ENCODE data around the gene PEX5L.

The PEX5L gene

DNA sequence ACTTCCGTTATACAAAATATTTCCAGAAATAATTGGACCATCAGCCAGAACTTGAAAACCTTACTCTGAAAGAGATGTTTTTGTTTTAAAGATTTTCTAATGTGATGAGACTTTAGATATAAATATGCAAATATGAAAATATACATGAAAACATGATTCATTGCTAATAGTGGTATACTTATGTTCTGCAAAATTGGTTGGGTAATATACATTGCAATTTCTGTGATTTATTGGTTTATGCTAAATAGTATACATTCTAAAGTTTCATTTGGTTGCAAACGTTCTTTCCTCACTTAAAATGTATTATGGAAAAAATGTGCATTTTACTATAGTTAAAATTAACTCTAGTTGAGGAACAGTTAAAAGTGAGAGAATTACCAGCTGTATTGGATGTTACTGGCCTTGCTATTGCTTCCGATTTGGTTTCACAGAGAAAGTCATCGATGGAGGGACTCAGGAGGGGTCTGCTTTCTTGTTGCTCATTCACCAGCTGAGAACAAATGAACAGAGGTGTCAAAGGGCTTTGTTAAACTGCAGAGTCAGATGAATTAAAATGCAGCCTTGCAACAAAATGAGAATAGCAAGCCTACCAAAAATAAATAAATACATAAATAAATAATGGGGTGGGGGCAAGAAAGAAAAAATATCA is 149.3 kb downstream of the PEX5L start:
- DNase-seq: no peak

GRCh38 chr3:179885950-179886349 is 150.8 kb downstream of the PEX5L start:
- DNase-seq: no peak

DNA sequence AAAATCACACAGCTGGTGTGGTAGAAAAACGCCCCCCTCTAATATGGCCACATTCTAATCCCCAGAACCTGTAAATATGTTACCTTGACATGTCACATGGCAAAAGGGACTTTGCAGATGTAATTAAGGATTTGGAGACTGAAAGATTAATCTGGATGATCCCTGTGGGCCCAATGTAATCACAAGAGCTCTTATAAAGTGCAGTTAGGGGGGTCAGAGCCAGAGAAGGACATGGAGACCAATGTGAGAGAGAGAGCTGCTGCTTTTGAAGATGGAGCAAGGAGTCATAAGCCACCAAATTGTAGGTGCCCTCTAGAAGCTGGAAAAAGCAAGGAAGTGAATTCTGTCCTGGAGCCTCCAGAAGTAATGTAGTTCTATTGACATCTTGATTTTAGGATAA is 152.6 kb downstream of the PEX5L start:
- no peak for DNase-seq

- no peak for DNase-seq
Observed at GRCh38 chr3:179882292-179882691, 154.4 kb downstream of the PEX5L start.

GRCh38 chr3:179881791-179882190 is 154.9 kb downstream of the PEX5L start:
- DNase-seq: no peak

DNA sequence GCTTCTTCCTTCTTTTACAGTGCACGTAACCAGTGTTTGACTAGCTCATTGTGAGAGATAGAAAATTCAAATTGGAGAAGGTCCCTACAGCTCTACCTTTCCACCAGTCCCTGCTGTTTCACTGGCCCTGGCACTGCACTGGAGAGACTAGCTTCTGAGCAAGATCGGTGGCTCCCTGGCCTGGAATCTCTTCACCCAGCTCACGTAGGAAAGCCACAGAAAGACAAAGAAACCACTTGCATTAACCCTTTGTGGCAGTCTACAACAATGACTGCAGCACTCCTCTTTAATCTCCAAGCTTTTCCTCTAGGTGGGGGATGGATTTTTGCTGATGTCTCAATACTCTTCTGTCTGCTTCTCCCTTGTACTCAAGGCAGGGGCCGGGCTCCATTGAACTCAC is 155.9 kb downstream of the PEX5L start:
- DNase-seq: no peak

DNA sequence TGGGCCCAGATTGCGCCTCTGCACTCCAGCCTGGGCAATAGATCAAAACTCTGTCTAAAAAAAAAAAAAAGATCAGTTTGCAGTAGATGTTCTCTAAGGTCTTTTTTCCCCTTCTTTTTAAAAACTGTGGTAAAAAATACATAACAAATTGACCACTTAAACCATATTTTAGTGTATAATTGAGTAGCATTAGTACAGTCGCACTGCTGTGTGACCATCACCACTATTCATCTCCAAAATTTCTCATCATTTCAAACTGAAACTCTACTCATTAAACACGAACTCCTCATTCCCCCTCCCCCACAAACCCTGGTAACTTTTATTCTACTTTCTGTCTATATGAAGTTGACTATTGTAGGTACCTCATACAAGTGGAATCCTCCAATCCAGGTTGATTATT is 160.3 kb downstream of the PEX5L start:
- DNase-seq: no peak

GRCh38 chr3:179872842-179873241 is 163.9 kb downstream of the PEX5L start:
- DNase-seq: no peak

DNA sequence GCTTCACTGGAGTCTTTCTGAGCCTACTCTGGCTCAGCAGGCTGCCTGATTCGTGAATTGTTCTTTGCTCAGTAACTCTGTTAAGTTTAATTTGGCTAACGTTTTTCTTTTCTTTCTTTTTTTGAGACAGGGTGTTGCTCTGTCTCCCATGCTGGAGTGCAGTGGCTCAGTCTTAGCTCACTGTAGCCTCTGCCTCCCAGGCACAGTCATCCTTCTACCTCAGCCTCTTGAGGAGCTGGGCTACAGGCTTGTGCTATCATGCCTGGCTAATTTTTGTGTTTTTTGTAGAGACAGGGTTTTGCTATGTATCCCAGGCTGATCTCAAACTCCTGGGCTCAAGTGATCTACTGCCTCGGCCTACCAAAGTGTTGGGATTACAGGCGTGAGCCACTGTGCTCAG is 165.0 kb downstream of the PEX5L start:
- DNase-seq: no peak

- no peak for DNase-seq
Observed at GRCh38 chr3:179868715-179869114, 168.0 kb downstream of the PEX5L start.

GRCh38 chr3:179867961-179868360 is 168.8 kb downstream of the PEX5L start:
- DNase-seq: no peak

DNA sequence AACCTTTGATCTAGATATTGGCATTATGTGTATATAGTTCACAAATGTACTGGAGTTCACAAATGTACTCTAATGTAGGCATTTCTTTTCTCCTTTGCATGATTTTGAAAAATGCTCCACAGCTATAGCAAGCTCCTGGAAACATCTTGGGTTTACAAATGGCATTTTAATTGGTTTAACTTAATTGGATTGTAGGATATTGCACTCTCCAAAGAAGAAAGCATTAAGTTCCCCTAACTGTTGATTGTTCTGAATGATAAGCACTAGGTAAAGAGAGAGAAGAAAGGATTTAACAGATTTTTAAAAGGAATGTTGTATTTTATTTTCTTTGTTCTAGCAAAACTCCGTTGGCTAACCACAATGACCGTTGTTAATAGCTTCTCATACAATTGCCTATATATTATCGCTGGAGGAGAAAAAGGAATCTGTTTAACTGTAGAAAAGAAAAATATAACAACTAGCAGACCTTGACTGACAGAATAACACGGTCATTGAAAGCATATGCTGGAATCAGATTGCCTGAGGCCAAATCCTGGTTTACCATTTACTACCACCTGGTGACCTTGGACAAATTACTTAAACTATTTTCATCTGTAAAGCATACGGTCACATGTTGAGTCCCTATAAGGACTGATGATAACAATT is 170.8 kb downstream of the PEX5L start:
- DNase-seq: no peak

- DNase-seq: no peak
Observed at GRCh38 chr3:179861953-179862352, 174.8 kb downstream of the PEX5L start.

- no peak for DNase-seq
Observed at GRCh38 chr3:179861292-179861691, 175.4 kb downstream of the PEX5L start.

GRCh38 chr3:179860275-179861107 is 176.2 kb downstream of the PEX5L start:
- no peak for DNase-seq

GRCh38 chr3:179853176-179853575 is 183.6 kb downstream of the PEX5L start:
- DNase-seq: no peak

- no peak for DNase-seq
Observed at GRCh38 chr3:179852142-179852905, 184.4 kb downstream of the PEX5L start.

DNA sequence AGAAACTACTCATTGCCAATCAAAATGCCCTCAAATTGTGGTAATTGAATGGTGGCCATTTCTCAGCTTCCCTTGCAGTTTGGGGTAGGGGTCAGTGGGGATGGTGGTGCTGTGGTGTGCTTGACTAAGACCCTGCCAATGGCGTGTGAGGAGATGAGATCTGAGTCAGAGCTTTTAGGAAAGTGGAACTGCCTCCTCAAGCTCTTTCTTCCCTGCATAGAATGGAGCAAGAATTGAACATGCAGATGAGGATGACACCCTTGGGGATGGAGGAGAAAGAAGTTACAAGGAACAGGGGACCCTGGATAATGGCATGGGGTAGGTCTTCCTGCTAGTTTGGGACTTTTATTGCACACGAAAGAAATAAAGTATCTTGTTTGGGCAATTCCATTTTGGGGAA is 188.0 kb downstream of the PEX5L start:
- DNase-seq: no peak

DNA sequence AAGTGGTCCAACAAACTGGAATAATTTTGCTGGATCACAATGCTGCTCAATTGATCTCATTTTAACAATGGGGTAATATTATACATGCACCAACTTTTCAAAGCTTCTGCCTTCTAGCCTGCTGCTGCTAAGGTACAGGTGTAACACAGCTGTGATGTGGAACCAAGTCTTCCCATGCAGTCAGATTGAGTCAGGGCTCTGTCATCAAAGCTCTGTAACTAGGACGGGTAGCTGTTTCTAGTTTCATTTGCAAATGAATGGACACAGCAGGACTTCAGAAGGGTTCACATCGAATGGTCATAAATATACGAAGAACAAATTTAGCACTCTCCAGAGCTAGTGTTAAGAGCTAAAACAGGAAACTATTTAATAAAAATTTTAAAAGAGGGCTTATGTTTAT is 194.7 kb downstream of the PEX5L start:
- no peak for DNase-seq

DNA sequence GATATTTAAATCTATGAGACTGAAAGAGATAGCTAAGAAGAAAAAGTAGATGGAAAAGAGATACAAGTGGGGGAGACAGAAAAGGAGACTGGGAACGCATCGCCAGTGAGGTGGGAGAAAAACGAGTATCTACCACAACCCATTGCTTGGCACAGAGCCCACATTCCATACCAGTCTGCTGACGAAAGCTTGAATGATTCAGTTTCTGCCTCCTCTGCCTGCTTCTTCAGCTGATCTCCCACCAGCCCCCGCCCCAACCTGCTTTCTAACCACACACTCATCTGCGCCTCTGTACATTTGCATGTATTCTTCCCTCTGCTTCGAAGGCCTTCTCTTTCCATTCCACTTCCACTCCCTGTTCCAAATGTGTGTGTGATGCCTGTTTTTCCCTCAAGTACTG is 195.8 kb downstream of the PEX5L start:
- DNase-seq: no peak

DNA sequence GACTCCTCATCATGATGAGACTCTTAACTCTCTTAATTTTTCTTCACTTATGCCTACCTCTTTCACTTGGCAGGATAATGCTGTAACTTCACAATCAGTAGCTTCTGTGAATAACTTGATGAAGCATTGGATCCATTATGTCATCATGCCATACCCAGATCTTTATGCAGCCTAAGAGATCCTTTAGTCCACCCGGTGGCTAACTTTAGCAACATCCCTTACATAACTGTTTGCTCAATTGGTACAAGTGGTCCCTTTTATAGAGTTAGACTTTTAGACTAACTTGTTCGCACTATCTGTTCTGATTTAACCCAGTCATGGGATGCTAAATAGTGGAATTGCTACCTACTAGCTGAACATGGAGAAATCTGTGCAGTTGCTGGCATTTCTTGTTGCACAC is 199.4 kb downstream of the PEX5L start:
- no peak for DNase-seq

GRCh38 chr3:179833294-179833693 is 203.4 kb downstream of the PEX5L start:
- no peak for DNase-seq

- DNase-seq: no peak
Observed at GRCh38 chr3:179832333-179832854, 204.3 kb downstream of the PEX5L start.
